ENCODE data around the gene ARL8A. TPM values are rescaled to one million over a fixed set of nuclear protein-coding genes. Genes with fewer than 3 reads are reported as not detected.

Gene ARL8A
- total and polyA plus RNA-seq, 2 experiments from 2014 or later, result 30.3 to 32.7 TPM

DNA sequence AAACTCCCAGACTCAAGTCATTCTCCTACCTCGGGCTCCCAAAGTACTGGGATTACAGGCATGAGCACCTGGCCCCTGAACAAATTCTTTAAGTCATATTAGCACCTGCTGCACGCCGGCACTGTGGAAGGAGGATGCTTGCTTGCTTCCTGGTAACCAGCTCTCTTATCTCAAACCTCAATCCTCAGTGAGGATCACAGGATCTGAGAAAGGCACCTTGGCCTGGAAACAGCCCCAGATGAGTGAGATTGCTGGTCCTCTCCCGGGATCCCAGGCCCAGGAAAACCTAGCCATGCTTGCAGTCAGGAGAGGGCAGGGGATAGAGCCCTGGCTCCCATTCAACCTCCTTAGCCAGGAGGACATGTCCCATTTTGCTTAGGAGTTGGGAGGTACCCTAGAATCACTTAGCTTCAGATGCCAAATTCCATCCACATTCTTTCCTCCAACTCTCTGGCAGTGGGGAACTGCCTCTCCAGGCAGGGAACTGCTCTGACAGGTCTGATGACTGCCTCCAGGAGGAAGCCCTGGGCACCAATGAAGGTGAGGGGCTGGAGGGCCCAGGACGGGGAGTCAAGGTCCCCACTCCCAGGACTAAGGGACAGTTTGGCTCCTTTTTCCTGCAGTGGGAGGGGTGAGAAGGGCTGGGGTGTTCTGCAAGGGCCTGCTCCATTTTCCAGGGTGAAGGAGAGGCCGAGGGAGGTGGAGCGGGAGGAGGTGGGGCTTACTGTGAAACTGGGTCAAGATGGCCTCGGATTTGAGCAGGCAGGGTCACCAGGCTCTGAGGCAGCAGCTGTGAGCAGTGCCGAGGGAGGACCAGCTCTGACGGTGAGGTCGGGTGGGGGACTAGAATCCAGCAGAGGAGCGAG lies 12.3 kb downstream of the ARL8A start:
- Mint-ChIP-seq H3K4me1 (peaks cover 14% of the 10 kb centered on the region), H3K9me3 (no peaks in the 10 kb centered on the region), H3K4me3 (no peak overlapping the region), H3K36me3 (ENCODE audit: low read depth) (peaks cover 25% of the 10 kb centered on the region), H3K27me3 (ENCODE audit: insufficient read depth, low read depth, poor library complexity) (peaks cover 5% of the 10 kb centered on the region), H3K27ac (peak overlapping the region; percentile 60; the same call in 1 of the 2 replicates)
- Histone ChIP-seq H3K9me2 (ENCODE audit: insufficient read depth) (no peaks in the 10 kb centered on the region), H3K79me2 (replicated peaks; ENCODE audit: insufficient read depth) (no peaks in the 10 kb centered on the region), H3K4me3 (no peak overlapping the region), H3K4me1 (ENCODE audit: insufficient read depth) (peaks cover 4% of the 10 kb centered on the region; the same call in 1 of the 2 replicates), H3K4me2 (no peak overlapping the region), H2AFZ (no peak overlapping the region), H3K27ac (ENCODE audit: low read depth) (peak overlapping the region; percentile 59), H3K36me3 (ENCODE audit: insufficient read depth) (no peaks in the 10 kb centered on the region; the same call in 1 of the 2 replicates), H4K20me1 (replicated peaks; ENCODE audit: insufficient read depth) (no peaks in the 10 kb centered on the region; the same call in 1 of the 2 replicates), H3K27me3 (ENCODE audit: insufficient read depth) (no peaks in the 10 kb centered on the region), H3F3A (replicated peaks; ENCODE audit: low read depth) (peaks cover 9% of the 10 kb centered on the region; the same call in 1 of the 2 replicates)
- ATAC-seq, result peak; percentile 31
- DNase-seq (ENCODE audit: low spot score), result peak; percentile 44
- TF ChIP-seq JUNB (IDR thresholded peaks at IDR 0.05; ENCODE audit: unreplicated experiment) (no peak), STAT1 (IDR thresholded peaks at IDR 0.05; ENCODE audit: unreplicated experiment) (no peak), ZNF331 (CRISPR knock-in tag; IDR thresholded peaks at IDR 0.05; ENCODE audit: low read depth) (no peak), ZNF114 (CRISPR knock-in tag; IDR thresholded peaks at IDR 0.05) (no peak), NANOG (IDR thresholded peaks at IDR 0.05; ENCODE audit: borderline replicate concordance) (no peak), EZH2phosphoT487 (IDR thresholded peaks at IDR 0.05; ENCODE audit: unreplicated experiment) (no peak), EZH2 (IDR thresholded peaks at IDR 0.05; ENCODE audit: low read depth, unreplicated experiment) (no peak), POLR2AphosphoS5 (IDR thresholded peaks at IDR 0.05; ENCODE audit: low read depth) (no peak), CREB1 (CRISPR knock-in tag; IDR thresholded peaks at IDR 0.05; ENCODE audit: low read depth) (no peak)
- TF ChIP-seq, protein P1, sequence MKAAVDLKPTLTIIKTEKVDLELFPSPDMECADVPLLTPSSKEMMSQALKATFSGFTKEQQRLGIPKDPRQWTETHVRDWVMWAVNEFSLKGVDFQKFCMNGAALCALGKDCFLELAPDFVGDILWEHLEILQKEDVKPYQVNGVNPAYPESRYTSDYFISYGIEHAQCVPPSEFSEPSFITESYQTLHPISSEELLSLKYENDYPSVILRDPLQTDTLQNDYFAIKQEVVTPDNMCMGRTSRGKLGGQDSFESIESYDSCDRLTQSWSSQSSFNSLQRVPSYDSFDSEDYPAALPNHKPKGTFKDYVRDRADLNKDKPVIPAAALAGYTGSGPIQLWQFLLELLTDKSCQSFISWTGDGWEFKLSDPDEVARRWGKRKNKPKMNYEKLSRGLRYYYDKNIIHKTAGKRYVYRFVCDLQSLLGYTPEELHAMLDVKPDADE (IDR thresholded peaks at IDR 0.05), result no peak
- TF ChIP-seq, protein P2, sequence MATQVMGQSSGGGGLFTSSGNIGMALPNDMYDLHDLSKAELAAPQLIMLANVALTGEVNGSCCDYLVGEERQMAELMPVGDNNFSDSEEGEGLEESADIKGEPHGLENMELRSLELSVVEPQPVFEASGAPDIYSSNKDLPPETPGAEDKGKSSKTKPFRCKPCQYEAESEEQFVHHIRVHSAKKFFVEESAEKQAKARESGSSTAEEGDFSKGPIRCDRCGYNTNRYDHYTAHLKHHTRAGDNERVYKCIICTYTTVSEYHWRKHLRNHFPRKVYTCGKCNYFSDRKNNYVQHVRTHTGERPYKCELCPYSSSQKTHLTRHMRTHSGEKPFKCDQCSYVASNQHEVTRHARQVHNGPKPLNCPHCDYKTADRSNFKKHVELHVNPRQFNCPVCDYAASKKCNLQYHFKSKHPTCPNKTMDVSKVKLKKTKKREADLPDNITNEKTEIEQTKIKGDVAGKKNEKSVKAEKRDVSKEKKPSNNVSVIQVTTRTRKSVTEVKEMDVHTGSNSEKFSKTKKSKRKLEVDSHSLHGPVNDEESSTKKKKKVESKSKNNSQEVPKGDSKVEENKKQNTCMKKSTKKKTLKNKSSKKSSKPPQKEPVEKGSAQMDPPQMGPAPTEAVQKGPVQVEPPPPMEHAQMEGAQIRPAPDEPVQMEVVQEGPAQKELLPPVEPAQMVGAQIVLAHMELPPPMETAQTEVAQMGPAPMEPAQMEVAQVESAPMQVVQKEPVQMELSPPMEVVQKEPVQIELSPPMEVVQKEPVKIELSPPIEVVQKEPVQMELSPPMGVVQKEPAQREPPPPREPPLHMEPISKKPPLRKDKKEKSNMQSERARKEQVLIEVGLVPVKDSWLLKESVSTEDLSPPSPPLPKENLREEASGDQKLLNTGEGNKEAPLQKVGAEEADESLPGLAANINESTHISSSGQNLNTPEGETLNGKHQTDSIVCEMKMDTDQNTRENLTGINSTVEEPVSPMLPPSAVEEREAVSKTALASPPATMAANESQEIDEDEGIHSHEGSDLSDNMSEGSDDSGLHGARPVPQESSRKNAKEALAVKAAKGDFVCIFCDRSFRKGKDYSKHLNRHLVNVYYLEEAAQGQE (IDR thresholded peaks at IDR 0.05; ENCODE audit: unreplicated experiment), result no peak
- TF ChIP-seq, protein P3, sequence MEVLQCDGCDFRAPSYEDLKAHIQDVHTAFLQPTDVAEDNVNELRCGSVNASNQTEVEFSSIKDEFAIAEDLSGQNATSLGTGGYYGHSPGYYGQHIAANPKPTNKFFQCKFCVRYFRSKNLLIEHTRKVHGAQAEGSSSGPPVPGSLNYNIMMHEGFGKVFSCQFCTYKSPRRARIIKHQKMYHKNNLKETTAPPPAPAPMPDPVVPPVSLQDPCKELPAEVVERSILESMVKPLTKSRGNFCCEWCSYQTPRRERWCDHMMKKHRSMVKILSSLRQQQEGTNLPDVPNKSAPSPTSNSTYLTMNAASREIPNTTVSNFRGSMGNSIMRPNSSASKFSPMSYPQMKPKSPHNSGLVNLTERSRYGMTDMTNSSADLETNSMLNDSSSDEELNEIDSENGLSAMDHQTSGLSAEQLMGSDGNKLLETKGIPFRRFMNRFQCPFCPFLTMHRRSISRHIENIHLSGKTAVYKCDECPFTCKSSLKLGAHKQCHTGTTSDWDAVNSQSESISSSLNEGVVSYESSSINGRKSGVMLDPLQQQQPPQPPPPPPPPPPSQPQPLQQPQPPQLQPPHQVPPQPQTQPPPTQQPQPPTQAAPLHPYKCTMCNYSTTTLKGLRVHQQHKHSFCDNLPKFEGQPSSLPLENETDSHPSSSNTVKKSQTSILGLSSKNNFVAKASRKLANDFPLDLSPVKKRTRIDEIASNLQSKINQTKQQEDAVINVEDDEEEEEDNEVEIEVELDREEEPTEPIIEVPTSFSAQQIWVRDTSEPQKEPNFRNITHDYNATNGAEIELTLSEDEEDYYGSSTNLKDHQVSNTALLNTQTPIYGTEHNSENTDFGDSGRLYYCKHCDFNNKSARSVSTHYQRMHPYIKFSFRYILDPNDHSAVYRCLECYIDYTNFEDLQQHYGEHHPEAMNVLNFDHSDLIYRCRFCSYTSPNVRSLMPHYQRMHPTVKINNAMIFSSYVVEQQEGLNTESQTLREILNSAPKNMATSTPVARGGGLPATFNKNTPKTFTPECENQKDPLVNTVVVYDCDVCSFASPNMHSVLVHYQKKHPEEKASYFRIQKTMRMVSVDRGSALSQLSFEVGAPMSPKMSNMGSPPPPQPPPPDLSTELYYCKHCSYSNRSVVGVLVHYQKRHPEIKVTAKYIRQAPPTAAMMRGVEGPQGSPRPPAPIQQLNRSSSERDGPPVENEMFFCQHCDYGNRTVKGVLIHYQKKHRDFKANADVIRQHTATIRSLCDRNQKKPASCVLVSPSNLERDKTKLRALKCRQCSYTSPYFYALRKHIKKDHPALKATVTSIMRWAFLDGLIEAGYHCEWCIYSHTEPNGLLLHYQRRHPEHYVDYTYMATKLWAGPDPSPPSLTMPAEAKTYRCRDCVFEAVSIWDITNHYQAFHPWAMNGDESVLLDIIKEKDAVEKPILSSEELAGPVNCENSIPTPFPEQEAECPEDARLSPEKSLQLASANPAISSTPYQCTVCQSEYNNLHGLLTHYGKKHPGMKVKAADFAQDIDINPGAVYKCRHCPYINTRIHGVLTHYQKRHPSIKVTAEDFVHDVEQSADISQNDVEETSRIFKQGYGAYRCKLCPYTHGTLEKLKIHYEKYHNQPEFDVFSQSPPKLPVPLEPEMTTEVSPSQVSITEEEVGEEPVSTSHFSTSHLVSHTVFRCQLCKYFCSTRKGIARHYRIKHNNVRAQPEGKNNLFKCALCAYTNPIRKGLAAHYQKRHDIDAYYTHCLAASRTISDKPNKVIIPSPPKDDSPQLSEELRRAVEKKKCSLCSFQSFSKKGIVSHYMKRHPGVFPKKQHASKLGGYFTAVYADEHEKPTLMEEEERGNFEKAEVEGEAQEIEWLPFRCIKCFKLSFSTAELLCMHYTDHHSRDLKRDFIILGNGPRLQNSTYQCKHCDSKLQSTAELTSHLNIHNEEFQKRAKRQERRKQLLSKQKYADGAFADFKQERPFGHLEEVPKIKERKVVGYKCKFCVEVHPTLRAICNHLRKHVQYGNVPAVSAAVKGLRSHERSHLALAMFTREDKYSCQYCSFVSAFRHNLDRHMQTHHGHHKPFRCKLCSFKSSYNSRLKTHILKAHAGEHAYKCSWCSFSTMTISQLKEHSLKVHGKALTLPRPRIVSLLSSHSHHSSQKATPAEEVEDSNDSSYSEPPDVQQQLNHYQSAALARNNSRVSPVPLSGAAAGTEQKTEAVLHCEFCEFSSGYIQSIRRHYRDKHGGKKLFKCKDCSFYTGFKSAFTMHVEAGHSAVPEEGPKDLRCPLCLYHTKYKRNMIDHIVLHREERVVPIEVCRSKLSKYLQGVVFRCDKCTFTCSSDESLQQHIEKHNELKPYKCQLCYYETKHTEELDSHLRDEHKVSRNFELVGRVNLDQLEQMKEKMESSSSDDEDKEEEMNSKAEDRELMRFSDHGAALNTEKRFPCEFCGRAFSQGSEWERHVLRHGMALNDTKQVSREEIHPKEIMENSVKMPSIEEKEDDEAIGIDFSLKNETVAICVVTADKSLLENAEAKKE (CRISPR knock-in tag; IDR thresholded peaks at IDR 0.05), result no peak
- TF ChIP-seq, protein P4, sequence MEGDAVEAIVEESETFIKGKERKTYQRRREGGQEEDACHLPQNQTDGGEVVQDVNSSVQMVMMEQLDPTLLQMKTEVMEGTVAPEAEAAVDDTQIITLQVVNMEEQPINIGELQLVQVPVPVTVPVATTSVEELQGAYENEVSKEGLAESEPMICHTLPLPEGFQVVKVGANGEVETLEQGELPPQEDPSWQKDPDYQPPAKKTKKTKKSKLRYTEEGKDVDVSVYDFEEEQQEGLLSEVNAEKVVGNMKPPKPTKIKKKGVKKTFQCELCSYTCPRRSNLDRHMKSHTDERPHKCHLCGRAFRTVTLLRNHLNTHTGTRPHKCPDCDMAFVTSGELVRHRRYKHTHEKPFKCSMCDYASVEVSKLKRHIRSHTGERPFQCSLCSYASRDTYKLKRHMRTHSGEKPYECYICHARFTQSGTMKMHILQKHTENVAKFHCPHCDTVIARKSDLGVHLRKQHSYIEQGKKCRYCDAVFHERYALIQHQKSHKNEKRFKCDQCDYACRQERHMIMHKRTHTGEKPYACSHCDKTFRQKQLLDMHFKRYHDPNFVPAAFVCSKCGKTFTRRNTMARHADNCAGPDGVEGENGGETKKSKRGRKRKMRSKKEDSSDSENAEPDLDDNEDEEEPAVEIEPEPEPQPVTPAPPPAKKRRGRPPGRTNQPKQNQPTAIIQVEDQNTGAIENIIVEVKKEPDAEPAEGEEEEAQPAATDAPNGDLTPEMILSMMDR (conservative IDR thresholded peaks at IDR 0.05; ENCODE audit: low read depth in 2 of 2), result no peak
